Peyer's patch (tissue), 4 donors: ENCODE measurements around the gene ROBO1. TPM values are rescaled to one million over a fixed set of nuclear protein-coding genes. Genes with fewer than 3 reads are reported as not detected.

Source experiments
- DNase-seq, 3 donors: peaks; one replicate each; pipeline ENCODE4 v3.0.0-alpha.2; 2017 to 2019
- H3K27ac ChIP-seq, 4 donors: fragments of 200-600 bp; sonication (generic); one replicate each; pipeline ENCODE4 v1.5.1; 2016 to 2019
- H3K27me3 ChIP-seq, 2 donors: fragments of 200-600 bp; sonication (generic); one replicate each; pipeline ENCODE4 v1.5.1; 2019
- H3K36me3 ChIP-seq, 3 donors: fragments of 200-600 bp; sonication (generic); one replicate each; pipeline ENCODE4 v1.5.1; 2016 to 2019
- H3K4me1 ChIP-seq, 4 donors: fragments of 200-600 bp; sonication (generic); one replicate each; pipeline ENCODE4 v1.5.1; 2016 to 2019
- H3K4me3 ChIP-seq, 4 donors: fragments of 200-600 bp; sonication (generic); 1 replicate in 3 of 4; 2 replicates in 1 of 4; pipeline ENCODE4 v1.5.1; 2016 to 2019; ENCODE audit warnings: mild to moderate bottlenecking in 1 of 4
- H3K9me3 ChIP-seq, 4 donors: fragments of 200-600 bp; sonication (generic); one replicate each; pipeline ENCODE4 v1.5.1; 2016 to 2019; ENCODE audit warnings: mild to moderate bottlenecking in 1 of 4
- CTCF ChIP-seq, 6 experiments: fragments of 450-650 bp in 4 of 6; fragments of 200-600 bp in 2 of 6; sonication (generic) in 1 of 6; IDR thresholded peaks; one replicate each; pipeline ENCODE4 v1.5.1; 2017 to 2019; ENCODE audit warnings: antibody characterized with exemption in 6 of 6, mild to moderate bottlenecking in 3 of 6, moderate library complexity in 1 of 6
- POLR2A ChIP-seq, 2 donors: fragments of 450-650 bp; IDR thresholded peaks; one replicate each; pipeline ENCODE4 v1.5.1; 2017; ENCODE audit warnings: antibody characterized with exemption in 2 of 2, mild to moderate bottlenecking in 2 of 2, moderate library complexity in 2 of 2
- total RNA-seq, 4 donors: library from RNA; depleted of rRNA; stranded (reverse); fragments of >200 nt; gene quantifications; one replicate each; pipeline ENCODE4 v1.1.0, GENCODE V29; 2016

Gene ROBO1
- total RNA-seq, 4 donors from 2014 or later, result 9.5 to 41.3 (median 24.2) TPM

- DNase-seq, result no peak
- Histone ChIP-seq H3K4me1 (no peaks in the 10 kb centered on the region), H3K36me3 (no peaks in the 10 kb centered on the region)
Measured at GRCh38 chr3:79018265-79018664, 749.5 kb downstream of the ROBO1 start.

GRCh38 chr3:79016587-79017376, 751.0 kb downstream of the ROBO1 start:
- no peaks in the 10 kb centered on the region for H3K27me3 ChIP-seq
- no peaks in the 10 kb centered on the region for H3K9me3 ChIP-seq
- TF ChIP-seq CTCF (IDR thresholded peaks at IDR 0.05), result no peak
- no peak for TF ChIP-seq POLR2A (IDR thresholded peaks at IDR 0.05)
- peak overlapping the region; percentile 39 to 89 (median 58) for H3K4me3 ChIP-seq
- peak overlapping the region in 2 of 4 donors; percentile 79 to 87 for H3K27ac ChIP-seq
- DNase-seq, result no peak
- no peaks in the 10 kb centered on the region for H3K36me3 ChIP-seq
- no peaks in the 10 kb centered on the region for H3K4me1 ChIP-seq

More at GRCh38 chr3:79018265-79018664, 749.5 kb downstream of the ROBO1 start:
- H3K4me3 ChIP-seq, result peak overlapping the region; percentile 39 to 89 (median 58)
- no peaks in the 10 kb centered on the region for H3K27me3 ChIP-seq
- no peaks in the 10 kb centered on the region for H3K9me3 ChIP-seq
- H3K27ac ChIP-seq, result peak overlapping the region; percentile 69 to 87 (median 76)
- no peak for TF ChIP-seq CTCF (IDR thresholded peaks at IDR 0.05)
- no peak for TF ChIP-seq POLR2A (IDR thresholded peaks at IDR 0.05)

DNA sequence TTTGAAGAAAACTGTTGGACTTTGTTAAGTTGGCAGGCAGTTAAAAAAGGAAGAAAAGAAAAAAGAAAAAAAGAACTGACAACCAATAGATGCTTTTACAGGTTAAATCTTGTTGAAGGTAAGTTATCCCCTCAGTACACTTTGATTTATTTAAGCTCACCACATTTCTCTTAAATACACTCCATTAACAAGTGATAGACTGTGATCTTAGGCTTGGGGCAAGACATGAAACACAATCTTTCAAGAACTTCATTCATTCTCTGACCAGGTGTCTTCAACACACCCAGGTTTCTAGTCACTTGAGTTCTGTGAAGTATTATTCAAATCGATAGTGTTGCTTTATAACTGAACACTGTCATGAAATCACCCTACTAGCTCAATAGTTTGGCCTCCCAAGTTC, 751.9 kb downstream of the ROBO1 start:
- DNase-seq, result no peak
- Histone ChIP-seq H3K27me3 (no peaks in the 10 kb centered on the region), H3K4me1 (no peaks in the 10 kb centered on the region), H3K27ac (no peak overlapping the region), H3K36me3 (no peaks in the 10 kb centered on the region), H3K9me3 (no peaks in the 10 kb centered on the region), H3K4me3 (no peak overlapping the region)
- TF ChIP-seq CTCF (IDR thresholded peaks at IDR 0.05) (no peak), POLR2A (IDR thresholded peaks at IDR 0.05) (no peak)

DNA sequence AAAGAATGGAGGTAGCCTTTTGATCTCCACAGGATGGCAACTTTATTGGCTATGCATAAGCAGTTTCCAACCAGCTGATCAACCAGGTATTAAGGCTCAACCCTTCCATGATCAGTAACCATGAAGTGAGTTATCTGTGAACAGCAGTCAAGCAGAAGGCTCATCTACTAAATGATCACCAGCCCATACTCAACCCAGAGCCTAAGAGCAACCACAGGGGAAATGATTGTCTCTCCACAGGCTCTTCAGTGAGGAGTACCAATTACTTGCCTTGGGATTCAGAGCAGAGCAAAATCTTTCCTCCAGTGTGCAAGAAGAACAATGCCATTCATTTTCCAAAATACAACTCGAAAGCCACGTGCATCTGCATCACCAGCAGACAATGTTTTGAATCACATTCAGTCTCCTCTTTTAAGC, 754.8 kb downstream of the ROBO1 start:
- no peaks in the 10 kb centered on the region for H3K9me3 ChIP-seq
- TF ChIP-seq CTCF (IDR thresholded peaks at IDR 0.05), result no peak
- TF ChIP-seq POLR2A (IDR thresholded peaks at IDR 0.05), result no peak

GRCh38 chr3:79012530-79012913, 755.3 kb downstream of the ROBO1 start:
- Histone ChIP-seq H3K27me3 (no peaks in the 10 kb centered on the region), H3K27ac (no peak overlapping the region), H3K4me3 (no peak overlapping the region), H3K9me3 (no peaks in the 10 kb centered on the region), H3K36me3 (no peaks in the 10 kb centered on the region), H3K4me1 (no peaks in the 10 kb centered on the region)
- no peak for DNase-seq
- TF ChIP-seq CTCF (IDR thresholded peaks at IDR 0.05) (no peak), POLR2A (IDR thresholded peaks at IDR 0.05) (no peak)

More for the DNA sequence above, 754.8 kb downstream of the ROBO1 start:
- H3K27ac ChIP-seq, result no peak overlapping the region
- no peaks in the 10 kb centered on the region for H3K4me1 ChIP-seq
- no peaks in the 10 kb centered on the region for H3K27me3 ChIP-seq
- DNase-seq, result no peak
- no peak overlapping the region for H3K4me3 ChIP-seq
- H3K36me3 ChIP-seq, result no peaks in the 10 kb centered on the region
